HepG2 (cell line): ENCODE results near the gene DCN. TPM values are rescaled to one million over a fixed set of nuclear protein-coding genes. Genes with fewer than 3 reads are reported as not detected.

ENCODE experiments used
- ATF4 ChIP-seq, 2 experiments: fragments of 450-650 bp in 1 of 2; sonication (generic) in 1 of 2; formaldehyde crosslinking; IDR thresholded peaks; 2 replicates each; pipeline versions ENCODE4 v1.5.0 to v1.8.0; 2020 to 2022; ENCODE audit warnings: mild to moderate bottlenecking in 1 of 2, missing genetic modification reagents in 1 of 2
- HNRNPK ChIP-seq: fragments of 200-400 bp; formaldehyde crosslinking; IDR thresholded peaks from 2 replicates; pipeline ENCODE4 v1.6.1; 2018; ENCODE audit warnings: low read length, low read depth, moderate library complexity, mild to moderate bottlenecking; ENCODE audit not compliant: poor library complexity, severe bottlenecking
- IKZF5 ChIP-seq: IDR thresholded peaks from 2 replicates; pipeline ENCODE4 v1.6.1; 2018; ENCODE audit warnings: missing genetic modification reagents, mild to moderate bottlenecking, missing compliant biosample characterization
- PATZ1 ChIP-seq: sonication (generic); formaldehyde crosslinking; IDR thresholded peaks from 2 replicates; pipeline ENCODE4 v1.4.0; 2020; ENCODE audit warnings: missing genetic modification reagents
- THAP9 ChIP-seq: sonication (generic); formaldehyde crosslinking; IDR thresholded peaks from 2 replicates; pipeline ENCODE4; 2020; ENCODE audit warnings: missing genetic modification reagents, mild to moderate bottlenecking, borderline replicate concordance
- polyA plus RNA-seq, 8 experiments: library from polyadenylated mRNA; depleted of rRNA in 3 of 8; stranded (reverse) in 7 of 8; unstranded in 1 of 8; fragments of >200 nt; fragmentation: Illumina TruSeq in 4 of 8; extraction: Trizol in 4 of 8; gene quantifications; 2 replicates each; pipeline versions ENCODE4 v1.2.1 to v1.2.3, GENCODE V29; 2011 to 2016; ENCODE audit warnings: low read depth in 4 of 8, missing spikeins in 1 of 8, mixed read lengths in 1 of 8; ENCODE audit not compliant: insufficient read depth in 1 of 8
- total RNA-seq, 5 experiments: library from RNA; depleted of rRNA; stranded (reverse); fragments of >200 nt; fragmentation: Illumina TruSeq; extraction: Trizol; gene quantifications; 2 replicates each; pipeline ENCODE4 v1.2.3, GENCODE V29; 2016; ENCODE audit warnings: low read depth in 1 of 5

DCN gene
- total and polyA plus RNA-seq, 2 of the 13 experiments (the other 11 are each of a cell fraction or from before 2014, with no cell fraction given): not detected

DNA sequence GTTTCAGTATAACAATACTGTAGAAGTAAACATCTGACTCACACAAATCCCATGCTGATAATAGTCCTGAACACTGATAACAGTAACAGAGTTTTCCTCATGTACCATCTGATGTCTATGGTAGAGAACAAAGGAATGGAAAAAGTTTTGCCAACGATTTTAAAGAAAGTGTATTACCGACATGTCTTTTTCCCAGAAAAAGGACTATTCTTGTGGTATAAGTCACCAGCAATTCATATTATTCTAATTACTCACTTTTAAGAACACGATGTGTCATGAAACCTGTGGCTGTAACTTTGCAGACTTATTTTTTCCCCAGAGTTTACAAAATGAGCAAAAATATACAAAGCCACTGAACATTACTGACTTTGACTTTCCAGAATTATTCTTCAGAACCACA lies 40.1 kb upstream of the DCN start (continued):
- TF ChIP-seq THAP9: no peak
- no peak for TF ChIP-seq HNRNPK
- TF ChIP-seq PATZ1 (CRISPR knock-in tag): no peak
- TF ChIP-seq ATF4 (CRISPR knock-in tag; IDR thresholded peaks at IDR 0.05): no peak
- TF ChIP-seq IKZF5: no peak
